Stimulated activated CD8-positive, alpha-beta memory T cell treated with anti-CD3 and anti-CD28 coated beads, Interleukin-2, amount 100 ng/mL, for 1 hour (primary cell): Measurements from ENCODE around the gene HRH4.

Source experiments
- DNase-seq, 2 donors: peaks; one replicate each; pipeline ENCODE4 v3.0.0-alpha.2; 2020; ENCODE audit warnings: low read depth in 2 of 2

HRH4 gene

DNA sequence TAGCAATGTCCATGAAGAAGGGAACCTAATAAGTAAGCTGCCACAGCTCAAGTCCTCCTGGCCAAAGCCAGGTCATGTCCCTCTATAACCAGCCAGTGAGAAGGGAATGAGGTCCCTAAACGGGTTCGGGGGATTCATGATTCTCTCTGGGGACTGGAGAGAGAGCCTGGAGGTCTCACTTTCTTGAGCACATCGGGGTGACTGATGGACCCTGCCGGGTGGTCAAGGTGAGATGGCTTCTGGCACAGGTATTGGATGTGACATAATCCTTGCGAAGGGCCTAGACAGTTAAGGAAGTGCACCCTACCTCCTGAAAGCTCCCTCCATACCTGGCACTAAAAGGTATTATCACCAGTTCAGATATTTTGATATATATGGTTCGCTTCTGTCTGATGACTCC, 45.7 kb downstream of the HRH4 start:
- no peak for DNase-seq

DNA sequence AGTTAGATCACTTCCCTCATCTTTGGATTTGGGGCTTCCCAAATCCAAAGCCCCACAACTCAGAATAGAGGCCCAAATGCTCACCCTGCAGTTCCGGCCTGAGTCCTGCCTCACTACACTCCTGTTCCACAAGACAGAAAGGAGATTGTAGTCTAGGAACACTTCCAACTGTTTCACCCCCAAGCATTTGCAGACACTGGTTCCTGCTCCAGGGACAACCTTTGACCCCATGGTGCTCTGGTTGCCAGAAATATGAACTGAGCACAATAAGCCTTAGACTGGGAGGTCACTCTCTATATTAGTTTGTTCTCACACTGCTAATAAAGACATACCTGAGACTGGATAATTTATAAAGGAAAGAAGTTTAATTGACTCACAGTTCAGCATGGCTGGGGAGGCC, 49.0 kb downstream of the HRH4 start:
- no peak for DNase-seq

DNA sequence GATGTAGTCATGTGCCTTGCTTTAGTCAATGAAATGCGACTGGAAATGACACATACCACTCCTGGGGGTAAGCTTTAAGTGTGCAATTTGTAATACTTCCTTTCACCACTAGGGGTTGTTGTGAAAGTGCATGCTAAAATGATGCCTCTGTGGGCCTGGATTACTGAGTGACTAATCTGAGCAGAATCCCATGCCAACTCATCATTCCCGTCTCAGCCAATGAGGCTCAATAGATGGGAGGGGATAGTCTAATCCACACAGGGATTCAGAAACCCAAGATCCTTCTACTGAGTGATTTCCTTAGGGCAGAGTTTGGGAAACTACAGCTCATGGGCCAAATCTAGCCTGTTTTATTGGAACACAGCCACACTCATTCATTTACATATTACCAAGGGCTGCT, 54.0 kb downstream of the HRH4 start:
- no peak for DNase-seq

DNA sequence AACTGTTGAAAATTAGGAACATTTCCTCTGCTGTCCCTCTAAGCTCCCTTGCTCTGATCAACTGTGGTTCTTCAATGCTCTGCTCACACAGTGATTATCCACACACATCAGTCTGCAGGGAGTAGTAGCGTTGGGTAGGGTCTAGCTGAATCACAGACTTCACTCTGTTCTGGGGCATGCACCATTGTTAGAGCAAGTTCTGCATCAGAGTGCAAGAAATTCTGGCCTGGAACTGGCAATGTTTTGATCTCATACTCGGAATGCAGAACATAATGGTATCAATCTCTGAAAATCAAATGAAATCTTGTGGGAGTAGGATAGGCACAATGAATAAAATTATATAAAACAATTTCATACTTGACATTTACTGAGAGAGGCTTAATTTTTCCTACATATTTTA, 55.3 kb downstream of the HRH4 start:
- no peak for DNase-seq

DNA sequence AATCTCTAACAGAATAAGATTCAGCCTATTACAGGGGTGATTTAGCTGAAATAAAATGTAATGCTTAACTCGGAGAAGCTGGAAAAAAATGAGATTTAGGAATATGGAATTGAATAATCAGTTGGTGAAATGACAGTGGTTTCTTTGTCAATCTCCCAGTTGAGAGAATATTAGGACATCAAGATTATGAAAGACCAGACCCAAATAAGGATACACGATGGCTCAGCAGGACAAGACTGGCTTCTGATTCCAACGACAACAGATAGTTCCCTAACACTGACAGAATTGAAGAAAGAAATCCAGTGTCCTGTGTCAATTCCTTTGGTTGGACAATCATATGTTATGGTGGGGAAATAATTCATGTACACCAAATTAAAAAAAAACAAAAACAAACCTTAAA, 55.8 kb downstream of the HRH4 start:
- DNase-seq: no peak

DNA sequence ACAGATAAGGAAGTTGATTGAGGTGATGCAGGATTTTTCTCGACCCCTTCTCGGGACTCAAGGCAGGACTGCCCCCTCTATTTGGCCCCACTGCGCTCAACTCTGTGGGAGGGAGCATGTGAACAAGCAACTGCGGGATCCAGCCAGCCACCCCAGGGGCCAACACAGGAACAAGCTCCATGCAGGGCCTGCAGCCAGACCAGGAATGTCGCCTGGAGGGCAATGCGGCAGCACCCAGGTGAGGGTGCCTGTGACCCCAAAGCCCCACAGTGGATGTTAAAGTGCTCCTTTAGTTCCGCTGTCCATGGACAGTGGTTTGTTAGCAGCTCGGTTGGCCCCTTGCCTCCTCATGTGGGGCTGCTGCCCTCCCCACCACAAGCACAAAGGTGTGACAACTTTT, 57.1 kb downstream of the HRH4 start:
- DNase-seq: no peak

DNA sequence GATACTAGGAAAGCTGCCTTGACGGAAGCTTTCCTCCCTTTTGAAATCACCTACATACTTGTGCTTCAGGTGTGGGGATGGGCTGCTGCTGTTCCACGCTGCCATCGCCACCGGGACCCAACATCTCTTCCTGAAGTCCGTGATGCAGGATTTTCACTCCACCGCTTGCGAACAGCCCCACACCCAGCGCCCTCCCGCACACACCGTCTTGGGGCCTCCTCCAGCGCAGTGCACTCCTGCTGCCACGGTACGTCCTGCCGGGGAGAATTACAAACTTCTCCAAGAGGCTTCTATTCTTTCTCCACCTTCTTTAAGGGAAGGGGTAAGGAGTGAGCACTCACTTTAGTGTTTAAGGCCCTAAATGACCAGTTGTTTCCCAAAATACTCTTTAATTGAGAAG, 58.2 kb downstream of the HRH4 start:
- no peak for DNase-seq
